KMS-11 (cell line): ENCODE data around the gene MYO7B.

Experiments used
- H2AFZ ChIP-seq: fragments of 200-600 bp; sonication (generic); 2 replicates; pipeline ENCODE4 v1.6.1; 2016; ENCODE audit warnings: antibody characterized with exemption, mixed run types, low read depth
- H3K27ac ChIP-seq: fragments of 200-600 bp; sonication (generic); 2 replicates; pipeline ENCODE4 v1.6.1; 2016; ENCODE audit warnings: mild to moderate bottlenecking, mixed run types
- H3K27me3 ChIP-seq: fragments of 200-600 bp; sonication (generic); 2 replicates; pipeline ENCODE4 v1.6.1; 2017; ENCODE audit warnings: mild to moderate bottlenecking, low read depth, mixed run types, moderate library complexity; ENCODE audit not compliant: insufficient read depth
- H3K36me3 ChIP-seq: fragments of 200-600 bp; sonication (generic); 2 replicates; pipeline ENCODE4 v1.6.1; 2017; ENCODE audit warnings: mild to moderate bottlenecking, mixed run types; ENCODE audit not compliant: insufficient read depth
- H3K4me1 ChIP-seq: fragments of 200-600 bp; sonication (generic); 2 replicates; pipeline ENCODE4 v1.6.1; 2016; ENCODE audit warnings: mild to moderate bottlenecking, low read depth, mixed run types; ENCODE audit not compliant: poor library complexity, severe bottlenecking
- H3K4me2 ChIP-seq: fragments of 200-600 bp; sonication (generic); 2 replicates; pipeline ENCODE4 v1.7.0; 2016; ENCODE audit warnings: mild to moderate bottlenecking, mixed run types
- H3K4me3 ChIP-seq: fragments of 200-600 bp; sonication (generic); IDR thresholded peaks from 2 replicates; pipeline ENCODE4 v1.6.1; 2017; ENCODE audit warnings: low read depth, low read length, mixed read lengths; ENCODE audit not compliant: insufficient read depth
- H3K79me2 ChIP-seq: fragments of 200-600 bp; sonication (generic); 2 replicates; pipeline ENCODE4 v1.6.1; 2016; ENCODE audit warnings: low read depth, mixed run types; ENCODE audit not compliant: insufficient read depth
- H3K9ac ChIP-seq: fragments of 200-600 bp; sonication (generic); 2 replicates; pipeline ENCODE4 v1.6.1; 2016; ENCODE audit warnings: mild to moderate bottlenecking, mixed run types
- H4K20me1 ChIP-seq: fragments of 200-600 bp; sonication (generic); 2 replicates; pipeline ENCODE4 v1.6.1; 2016; ENCODE audit warnings: mild to moderate bottlenecking, mixed run types; ENCODE audit not compliant: insufficient read depth
- CTCF ChIP-seq: fragments of 200-600 bp; sonication (generic); conservative IDR thresholded peaks from 2 replicates; pipeline ENCODE4 v1.6.1; 2017; ENCODE audit warnings: low read depth, mild to moderate bottlenecking, antibody characterized with exemption, low read length, moderate library complexity, mixed read lengths

MYO7B gene

GRCh38 chr2:127609818-127610217 is 74.3 kb downstream of the MYO7B start:
- H3K79me2 ChIP-seq: no peaks in the 10 kb centered on the region
- H3K4me2 ChIP-seq: no peak overlapping the region
- no peak overlapping the region for H3K4me3 ChIP-seq
- H4K20me1 ChIP-seq: no peaks in the 10 kb centered on the region
- no peak for TF ChIP-seq CTCF
- H3K36me3 ChIP-seq: no peaks in the 10 kb centered on the region
- H3K27ac ChIP-seq: no peak overlapping the region
- H2AFZ ChIP-seq: no peak overlapping the region
- H3K27me3 ChIP-seq: no peaks in the 10 kb centered on the region
- no peaks in the 10 kb centered on the region for H3K4me1 ChIP-seq
- no peak overlapping the region for H3K9ac ChIP-seq

GRCh38 chr2:127610561-127610960 is 75.1 kb downstream of the MYO7B start:
- H3K27ac ChIP-seq: no peak overlapping the region
- H3K4me3 ChIP-seq: no peak overlapping the region
- no peaks in the 10 kb centered on the region for H3K4me1 ChIP-seq
- H2AFZ ChIP-seq: no peak overlapping the region
- no peaks in the 10 kb centered on the region for H4K20me1 ChIP-seq
- no peaks in the 10 kb centered on the region for H3K27me3 ChIP-seq
- TF ChIP-seq CTCF: no peak
- no peaks in the 10 kb centered on the region for H3K79me2 ChIP-seq
- H3K4me2 ChIP-seq: no peak overlapping the region
- H3K9ac ChIP-seq: no peak overlapping the region
- no peaks in the 10 kb centered on the region for H3K36me3 ChIP-seq

GRCh38 chr2:127611076-127611925 is 75.8 kb downstream of the MYO7B start:
- H3K4me2 ChIP-seq: no peak overlapping the region
- TF ChIP-seq CTCF: no peak
- H3K27ac ChIP-seq: no peak overlapping the region
- no peaks in the 10 kb centered on the region for H3K36me3 ChIP-seq
- no peak overlapping the region for H3K9ac ChIP-seq
- H2AFZ ChIP-seq: no peak overlapping the region
- no peaks in the 10 kb centered on the region for H3K27me3 ChIP-seq
- no peaks in the 10 kb centered on the region for H4K20me1 ChIP-seq
- H3K4me1 ChIP-seq: no peaks in the 10 kb centered on the region
- no peak overlapping the region for H3K4me3 ChIP-seq
- H3K79me2 ChIP-seq: no peaks in the 10 kb centered on the region

- no peak overlapping the region for H3K4me3 ChIP-seq
- no peak overlapping the region for H3K4me2 ChIP-seq
- H2AFZ ChIP-seq: no peak overlapping the region
- no peak overlapping the region for H3K9ac ChIP-seq
- no peaks in the 10 kb centered on the region for H3K79me2 ChIP-seq
- H3K36me3 ChIP-seq: no peaks in the 10 kb centered on the region
- no peak overlapping the region for H3K27ac ChIP-seq
- TF ChIP-seq CTCF: no peak
- H4K20me1 ChIP-seq: no peaks in the 10 kb centered on the region
- H3K4me1 ChIP-seq: no peaks in the 10 kb centered on the region
- no peaks in the 10 kb centered on the region for H3K27me3 ChIP-seq
Observed at GRCh38 chr2:127612111-127612822, 76.8 kb downstream of the MYO7B start.
